Measurements from ENCODE around the gene NTN4.

The NTN4 gene

DNA sequence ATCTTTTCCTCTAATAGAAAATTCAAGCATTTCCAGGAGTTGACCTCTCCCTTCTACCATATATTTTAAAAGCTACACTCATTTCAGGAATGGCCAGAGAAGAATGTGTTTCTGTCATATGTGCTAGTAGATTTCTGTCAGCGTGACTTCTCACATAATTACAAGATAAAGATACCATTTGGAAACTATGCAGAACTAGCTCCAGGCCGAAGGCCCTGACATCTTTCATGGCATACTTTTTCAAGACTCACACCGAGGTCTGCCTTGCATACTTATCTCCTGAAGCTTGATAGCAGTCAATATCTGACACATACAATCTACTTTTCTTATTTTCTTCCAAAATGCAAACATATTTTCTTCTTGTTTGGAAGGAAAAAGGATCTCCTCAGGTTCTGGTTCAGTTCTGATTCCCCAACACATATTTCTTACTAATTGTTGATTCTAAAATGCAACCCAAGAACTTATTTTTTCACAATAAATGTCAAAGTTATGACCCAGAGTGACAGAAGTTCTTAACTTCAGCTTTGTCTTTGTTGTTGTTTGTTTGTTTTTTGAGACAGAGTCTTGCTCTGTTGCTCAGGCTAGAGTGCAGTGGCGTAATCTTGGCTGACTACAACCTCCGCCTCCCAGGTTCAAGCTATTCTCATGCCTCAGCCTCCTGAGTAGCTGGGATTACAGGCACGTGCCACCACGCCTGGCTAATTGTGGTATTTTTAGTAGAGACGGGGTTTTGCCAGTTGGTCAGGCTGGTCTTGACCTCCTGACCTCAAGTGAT is 99.5 kb downstream of the NTN4 start:
- no peaks in the 10 kb centered on the region; the same call in 1 of the 2 replicates for H3K27me3 ChIP-seq (ENCODE audit: insufficient read depth, low read length)
- H3K4me1 ChIP-seq (ENCODE audit: insufficient read depth, low read length, severe bottlenecking): no peaks in the 10 kb centered on the region
- H4K20me1 ChIP-seq (ENCODE audit: insufficient read depth, low read length): no peaks in the 10 kb centered on the region
- no peak overlapping the region for H3K4me3 ChIP-seq (ENCODE audit: low read depth, low read length, poor library complexity, severe bottlenecking)
- no peaks in the 10 kb centered on the region for H3K9me2 ChIP-seq (ENCODE audit: low read depth, low read length)
- no peak overlapping the region for H3K4me2 ChIP-seq (ENCODE audit: low read length)
- no peaks in the 10 kb centered on the region for H3K36me3 ChIP-seq (ENCODE audit: insufficient read depth, low read length)
- H3K9me3 ChIP-seq (ENCODE audit: low read length): no peaks in the 10 kb centered on the region
- no peak overlapping the region for H3K27ac ChIP-seq (ENCODE audit: low read depth, low read length, poor library complexity, severe bottlenecking)
- no peaks in the 10 kb centered on the region for H3K79me2 ChIP-seq (ENCODE audit: insufficient read depth, low read length)
- TF ChIP-seq CTCF (IDR thresholded peaks at IDR 0.05; ENCODE audit: low read length) (no peak), EZH2 (IDR thresholded peaks at IDR 0.05; ENCODE audit: borderline replicate concordance, low read length) (no peak)
- H3F3A ChIP-seq (ENCODE audit: insufficient read depth, low read length): no peaks in the 10 kb centered on the region
- no peak overlapping the region for H3K9ac ChIP-seq (ENCODE audit: low read length)
- no peak overlapping the region for H2AFZ ChIP-seq (ENCODE audit: low read length)

DNA sequence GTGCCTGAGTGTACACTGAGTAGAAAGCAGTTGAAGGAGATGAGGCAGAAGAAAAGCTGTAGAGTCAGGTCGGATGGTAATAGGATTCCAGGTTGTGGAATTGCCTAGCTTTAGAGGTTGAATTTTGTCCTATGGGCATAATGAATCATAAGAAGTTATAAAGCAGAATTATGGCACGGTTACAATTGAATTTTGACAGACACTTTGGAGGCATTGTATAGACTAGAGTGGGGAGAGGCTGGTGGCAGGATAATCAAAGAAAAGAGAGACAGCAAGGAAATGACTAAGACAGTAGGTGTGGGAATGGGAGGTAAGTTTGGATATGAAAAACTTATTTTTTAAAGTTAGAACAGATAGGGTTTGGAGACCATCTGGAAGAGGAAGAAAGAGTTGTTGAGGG is 102.6 kb downstream of the NTN4 start:
- no peak for TF ChIP-seq CTCF (IDR thresholded peaks at IDR 0.05; ENCODE audit: low read length)
- TF ChIP-seq EZH2 (IDR thresholded peaks at IDR 0.05; ENCODE audit: borderline replicate concordance, low read length): no peak
- Histone ChIP-seq H3K9ac (ENCODE audit: low read length) (no peak overlapping the region), H3K36me3 (ENCODE audit: insufficient read depth, low read length) (no peaks in the 10 kb centered on the region), H3K27me3 (ENCODE audit: insufficient read depth, low read length) (no peaks in the 10 kb centered on the region; the same call in 1 of the 2 replicates), H3K79me2 (ENCODE audit: insufficient read depth, low read length) (no peaks in the 10 kb centered on the region), H3K4me2 (ENCODE audit: low read length) (no peak overlapping the region), H3K4me3 (ENCODE audit: low read depth, low read length, poor library complexity, severe bottlenecking) (no peak overlapping the region), H3F3A (ENCODE audit: insufficient read depth, low read length) (no peaks in the 10 kb centered on the region), H3K27ac (ENCODE audit: low read depth, low read length, poor library complexity, severe bottlenecking) (no peak overlapping the region), H3K9me2 (ENCODE audit: low read depth, low read length) (no peaks in the 10 kb centered on the region), H3K9me3 (ENCODE audit: low read length) (no peaks in the 10 kb centered on the region), H4K20me1 (ENCODE audit: insufficient read depth, low read length) (no peaks in the 10 kb centered on the region), H2AFZ (ENCODE audit: low read length) (no peak overlapping the region), H3K4me1 (ENCODE audit: insufficient read depth, low read length, severe bottlenecking) (no peaks in the 10 kb centered on the region)

- Histone ChIP-seq H3K4me2 (ENCODE audit: low read length) (no peak overlapping the region), H2AFZ (ENCODE audit: low read length) (no peak overlapping the region), H3K4me3 (ENCODE audit: low read depth, low read length, poor library complexity, severe bottlenecking) (no peak overlapping the region), H3K4me1 (ENCODE audit: insufficient read depth, low read length, severe bottlenecking) (no peaks in the 10 kb centered on the region), H3K36me3 (ENCODE audit: insufficient read depth, low read length) (no peaks in the 10 kb centered on the region), H4K20me1 (ENCODE audit: insufficient read depth, low read length) (no peaks in the 10 kb centered on the region), H3K79me2 (ENCODE audit: insufficient read depth, low read length) (no peaks in the 10 kb centered on the region), H3K27me3 (ENCODE audit: insufficient read depth, low read length) (no peaks in the 10 kb centered on the region), H3K9me3 (ENCODE audit: low read length) (no peaks in the 10 kb centered on the region), H3K9me2 (ENCODE audit: low read depth, low read length) (no peaks in the 10 kb centered on the region), H3K27ac (ENCODE audit: low read depth, low read length, poor library complexity, severe bottlenecking) (no peak overlapping the region), H3K9ac (ENCODE audit: low read length) (no peak overlapping the region), H3F3A (ENCODE audit: insufficient read depth, low read length) (no peaks in the 10 kb centered on the region)
- TF ChIP-seq CTCF (IDR thresholded peaks at IDR 0.05; ENCODE audit: low read length) (no peak), EZH2 (IDR thresholded peaks at IDR 0.05; ENCODE audit: borderline replicate concordance, low read length) (no peak)
Observed at GRCh38 chr12:95683418-95683817, 107.1 kb downstream of the NTN4 start.

All from OCI-LY1 (cell line).